GM12878 (cell line): ENCODE data around the gene TBX4. TPM values are rescaled to one million over a fixed set of nuclear protein-coding genes. Genes with fewer than 3 reads are reported as not detected.
A peak's percentile ranks its signal among the peaks of the same experiment; 100 is the strongest.

Source experiments
- ATAC-seq: fragments of 200-7000 bp; cut with Tn5 transposase; 3 replicates; pipeline ENCODE4 v1.9.1; 2020; ENCODE audit warnings: mild to moderate bottlenecking, moderate library complexity
- BruUV-seq: library from RNA; stranded (reverse); fragments of 400-500 nt; replicated peaks from 2 replicates; lab custom pipeline; 2021; lab: Mats Ljungman, UMichigan
- CTCF ChIA-PET: fragments of 300-600 bp; sonication (Branson Sonifier 250); formaldehyde crosslinking; extraction: SDS; loops from one replicate; lab custom pipeline; 2021; ENCODE audit warnings: inconsistent platforms; lab: Yijun Ruan, JAX
- POLR2A ChIA-PET: fragments of 350-600 bp; formaldehyde crosslinking; extraction: SDS; loops from one replicate; lab custom pipeline; 2021; ENCODE audit warnings: inconsistent platforms; lab: Charles Lee
- RAD21 ChIA-PET: fragments of 300-600 bp; sonication (Branson Sonifier 250); formaldehyde crosslinking; loops from one replicate; lab custom pipeline; 2023; ENCODE audit warnings: antibody characterized with exemption; ENCODE audit not compliant: unreplicated experiment; lab: Charles Lee
- SMC1A ChIA-PET: fragments of 300-600 bp; sonication (Branson Sonifier 250); formaldehyde crosslinking; loops from one replicate; lab custom pipeline; 2023; ENCODE audit not compliant: unreplicated experiment, uncharacterized antibody; lab: Charles Lee
- DNase-seq: peaks from one replicate; pipeline ENCODE4 v3.0.0-alpha.2; 2011; ENCODE audit warnings: low read depth, low spot score
- FAIRE-seq: peaks from 3 replicates; lab custom pipeline; 2011; peaks lifted over from hg19 to GRCh38; lab: Jason Lieb, UNC
- H2AFZ ChIP-seq: 2 replicates; pipeline ENCODE4 v1.6.0; 2011; ENCODE audit warnings: low read depth, low read length, control low read depth; ENCODE audit not compliant: control insufficient read depth
- H3K27ac ChIP-seq: 2 replicates; pipeline ENCODE4 v1.5.1; 2011; ENCODE audit warnings: control low read depth; ENCODE audit not compliant: control insufficient read depth, insufficient read depth
- H3K27me3 ChIP-seq, 2 experiments: replicated peaks in 1 of 2; 2 replicates each; pipeline versions ENCODE4 v1.6.0 to v1.6.1; 2011; ENCODE audit warnings: low read length in 1 of 2; ENCODE audit not compliant: control insufficient read depth in 2 of 2, insufficient read depth in 2 of 2
- H3K36me3 ChIP-seq, 2 experiments: 2 replicates each; pipeline ENCODE4 v1.5.1; 2011; ENCODE audit warnings: low read length in 1 of 2; ENCODE audit not compliant: control insufficient read depth in 2 of 2, insufficient read depth in 2 of 2
- H3K4me1 ChIP-seq: 2 replicates; pipeline ENCODE4 v1.6.1; 2011; ENCODE audit warnings: mild to moderate bottlenecking, low read length, moderate library complexity, mixed read lengths; ENCODE audit not compliant: control insufficient read depth, insufficient read depth
- H3K4me2 ChIP-seq: 2 replicates; pipeline ENCODE4 v1.6.0; 2011; ENCODE audit warnings: control low read depth; ENCODE audit not compliant: control insufficient read depth, insufficient read depth
- H3K4me3 ChIP-seq: fragments of 200-600 bp; sonication (generic); 2 replicates; pipeline ENCODE4 v1.5.1; 2016
- H3K79me2 ChIP-seq: 2 replicates; pipeline ENCODE4 v1.6.0; 2011; ENCODE audit warnings: low read length; ENCODE audit not compliant: control insufficient read depth, insufficient read depth
- H3K9ac ChIP-seq: 2 replicates; pipeline ENCODE4 v1.8.0; 2011; ENCODE audit warnings: low read length, control low read depth, mixed read lengths; ENCODE audit not compliant: control insufficient read depth, insufficient read depth
- H3K9me3 ChIP-seq: replicated peaks from 3 replicates; pipeline ENCODE4 v1.5.1; 2011; ENCODE audit warnings: mild to moderate bottlenecking, low read length; ENCODE audit not compliant: control insufficient read depth, insufficient read depth
- H4K20me1 ChIP-seq: 2 replicates; pipeline ENCODE4 v1.6.0; 2011; ENCODE audit not compliant: control insufficient read depth, insufficient read depth
- BRCA1 ChIP-seq: IDR thresholded peaks from 2 replicates; pipeline ENCODE4 v1.6.1; 2011; ENCODE audit warnings: low read depth, low read length, improper control_type of control experiment
- CHD2 ChIP-seq: IDR thresholded peaks from 2 replicates; pipeline ENCODE4 v1.6.1; 2011; ENCODE audit warnings: low read depth, low read length, improper control_type of control experiment, borderline replicate concordance
- ETV6 ChIP-seq, 2 experiments: fragments of 450-650 bp in 1 of 2; IDR thresholded peaks in 1 of 2; conservative IDR thresholded peaks in 1 of 2; 2 replicates each; pipeline ENCODE4 v1.6.1; 2014; ENCODE audit warnings: antibody characterized with exemption in 1 of 2, borderline replicate concordance in 1 of 2, low read depth in 1 of 2, mild to moderate bottlenecking in 1 of 2, moderate library complexity in 1 of 2
- HDGF ChIP-seq: fragments of 450-650 bp; IDR thresholded peaks from 2 replicates; pipeline ENCODE4 v1.6.1; 2016; ENCODE audit warnings: antibody characterized with exemption
- MEF2B ChIP-seq: fragments of 450-650 bp; IDR thresholded peaks from 2 replicates; pipeline ENCODE4 v1.6.1; 2018; ENCODE audit warnings: mild to moderate bottlenecking, moderate library complexity; ENCODE audit not compliant: partially characterized antibody, poor library complexity, severe bottlenecking
- NFIC ChIP-seq: IDR thresholded peaks from 2 replicates; pipeline ENCODE4 v1.6.1; 2012; ENCODE audit warnings: low read depth, mild to moderate bottlenecking, inconsistent platforms, low read length, moderate library complexity
- NFXL1 ChIP-seq: fragments of 450-650 bp; IDR thresholded peaks from 2 replicates; pipeline ENCODE4 v1.6.1; 2017; ENCODE audit warnings: antibody characterized with exemption, mild to moderate bottlenecking, borderline replicate concordance
- POLR2AphosphoS5 ChIP-seq: IDR thresholded peaks from 2 replicates; pipeline ENCODE4 v1.6.1; 2011; ENCODE audit warnings: mild to moderate bottlenecking, low read length, inconsistent platforms
- SMARCA5 ChIP-seq: fragments of 450-650 bp; IDR thresholded peaks from 2 replicates; pipeline ENCODE4 v1.6.1; 2017; ENCODE audit warnings: mild to moderate bottlenecking
- TCF7 ChIP-seq: IDR thresholded peaks from 2 replicates; pipeline ENCODE4 v1.6.1; 2014; ENCODE audit warnings: antibody characterized with exemption, borderline replicate concordance
- YY1 ChIP-seq: IDR thresholded peaks from 2 replicates; pipeline ENCODE4 v1.6.1; 2011; ENCODE audit warnings: low read depth, mild to moderate bottlenecking, low read length
- WGBS: methylation state at CpG from one replicate; pipeline ENCODE4 v1.1.6; 2016; ENCODE audit warnings: low lambda C conversion rate; ENCODE audit not compliant: insufficient replicate concordance, insufficient coverage; ENCODE audit errors: missing lambda C conversion rate; 5-methylcytosine and 5-hydroxymethylcytosine counted together
- in situ Hi-C: fragments of 300-500 bp; cut with MboI; formaldehyde crosslinking; loops from 9 replicates; pipeline ENCODE4 v1.14.3; 2018; ENCODE audit warnings: mixed read lengths
- intact Hi-C: fragments of 100-400 bp; cut with micrococcal nuclease; formaldehyde crosslinking; loops from one replicate; pipeline ENCODE4 v1.14.2; 2022; ENCODE audit not compliant: unreplicated experiment
- polyA plus RNA-seq, 11 experiments: library from polyadenylated mRNA; depleted of rRNA in 4 of 11; unstranded in 6 of 11; stranded (reverse) in 5 of 11; fragments of >200 nt; fragmentation: Nextera tagmentation in 4 of 11; fragmentation: Illumina TruSeq in 1 of 11; extraction: Ambion mirVana in 4 of 11; extraction: Trizol in 1 of 11; gene quantifications; 1 replicate in 1 of 11; 2 replicates in 10 of 11; pipeline versions ENCODE4 v1.2.1 to v1.2.3, GENCODE V29; 2011 to 2016; ENCODE audit warnings: inconsistent platforms in 2 of 11, missing spikeins in 2 of 11, low read depth in 1 of 11
- total RNA-seq, 4 experiments: library from RNA; depleted of rRNA in 3 of 4; stranded (reverse); fragments of >200 nt in 3 of 4; fragmentation: Illumina TruSeq in 1 of 4; extraction: Trizol in 1 of 4; gene quantifications; 2 replicates each; pipeline versions ENCODE4 v1.2.1 to v1.2.3, GENCODE V29; 2013 to 2021
- TF ChIP-seq, protein P1 (sequence below): fragments of 450-650 bp; formaldehyde crosslinking; IDR thresholded peaks from 2 replicates; pipeline ENCODE4 v1.5.0; 2022; ENCODE audit warnings: mild to moderate bottlenecking, missing genetic modification characterization

TBX4 gene
- total and polyA plus RNA-seq, 10 of the 15 experiments (the other 5 are each of a cell fraction or from before 2014, with no cell fraction given): 0.01 TPM; not detected in 9

- SMC1A ChIA-PET: interaction anchor here (1.3 kb wide), 1 partner anchor 22 kb away, joined by 3 read pairs; no protein-coding TSS in a partner anchor
- intact Hi-C loops: no loop called here
- no peak overlapping the region for H3K4me2 ChIP-seq
- TF ChIP-seq ETV6 (conservative IDR thresholded peaks at IDR 0.05 in 1 of 2, IDR thresholded peaks at IDR 0.05 in 1 of 2; ENCODE audit: borderline replicate concordance in 1 of 2, low read depth in 1 of 2) (peak in 1 of 2 experiments; percentile 50; a peak in 1 of 4 replicates), YY1 (no peak)
- TF ChIP-seq, all 136 proteins: peak for 1
- no peaks in the 10 kb centered on the region for H3K36me3 ChIP-seq
- no peak for DNase-seq
- no peak overlapping the region for H3K9ac ChIP-seq
- 31% methylated on average over 4 of the region's 4 CpGs for WGBS
- H3K4me3 ChIP-seq: no peak overlapping the region
- no peak overlapping the region for H3K27ac ChIP-seq
- no peak for FAIRE-seq
- no peaks in the 10 kb centered on the region for H3K4me1 ChIP-seq
- no peak overlapping the region for H2AFZ ChIP-seq
- no TSS peak for BruUV-seq
- no peak for ATAC-seq
- no peaks in the 10 kb centered on the region for H3K79me2 ChIP-seq
- no peaks in the 10 kb centered on the region for H4K20me1 ChIP-seq
- H3K9me3 ChIP-seq: no peaks in the 10 kb centered on the region
- H3K27me3 ChIP-seq: no peaks in the 10 kb centered on the region; a peak in 1 of 4 replicates
- POLR2A ChIA-PET: no interaction called here
- RAD21 ChIA-PET: no interaction called here
- CTCF ChIA-PET: interaction anchor here (1.3 kb wide), 1 partner anchor 15 kb away, joined by 3 read pairs; no protein-coding TSS in a partner anchor
- in situ Hi-C loops: no loop called here
Measured at GRCh38 chr17:61511480-61512182, 59.4 kb downstream of the TBX4 start.

DNA sequence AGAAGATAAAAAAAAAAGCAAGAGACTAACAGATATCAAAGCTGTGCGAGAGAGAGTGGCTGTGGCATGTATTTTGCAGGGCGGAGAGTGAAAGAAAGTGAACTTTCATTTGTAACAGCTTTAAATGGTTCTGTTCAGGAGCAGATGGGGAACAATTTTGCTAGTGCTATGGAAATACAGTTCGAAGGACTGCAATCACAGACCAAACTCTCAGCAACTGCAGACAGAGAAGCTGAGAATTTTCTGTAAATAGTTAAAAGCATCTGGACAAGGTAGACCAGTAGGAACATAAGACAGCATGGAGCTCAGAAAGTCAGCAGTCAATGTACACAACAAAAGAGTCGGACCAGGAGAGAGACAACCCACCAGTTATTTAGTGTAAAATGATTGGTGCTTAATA lies 62.3 kb downstream of the TBX4 start:
- in situ Hi-C loops: no loop called here
- no peak for FAIRE-seq
- POLR2A ChIA-PET: no interaction called here

More for the DNA sequence above, 62.3 kb downstream of the TBX4 start:
- no TSS peak for BruUV-seq
- no peaks in the 10 kb centered on the region for H3K79me2 ChIP-seq
- SMC1A ChIA-PET: interaction anchor here (0.6 kb wide), 1 partner anchor 129 kb away, joined by 3 read pairs; no protein-coding TSS in a partner anchor
- H3K9ac ChIP-seq: no peak overlapping the region
- RAD21 ChIA-PET: no interaction called here
- TF ChIP-seq, protein P1, sequence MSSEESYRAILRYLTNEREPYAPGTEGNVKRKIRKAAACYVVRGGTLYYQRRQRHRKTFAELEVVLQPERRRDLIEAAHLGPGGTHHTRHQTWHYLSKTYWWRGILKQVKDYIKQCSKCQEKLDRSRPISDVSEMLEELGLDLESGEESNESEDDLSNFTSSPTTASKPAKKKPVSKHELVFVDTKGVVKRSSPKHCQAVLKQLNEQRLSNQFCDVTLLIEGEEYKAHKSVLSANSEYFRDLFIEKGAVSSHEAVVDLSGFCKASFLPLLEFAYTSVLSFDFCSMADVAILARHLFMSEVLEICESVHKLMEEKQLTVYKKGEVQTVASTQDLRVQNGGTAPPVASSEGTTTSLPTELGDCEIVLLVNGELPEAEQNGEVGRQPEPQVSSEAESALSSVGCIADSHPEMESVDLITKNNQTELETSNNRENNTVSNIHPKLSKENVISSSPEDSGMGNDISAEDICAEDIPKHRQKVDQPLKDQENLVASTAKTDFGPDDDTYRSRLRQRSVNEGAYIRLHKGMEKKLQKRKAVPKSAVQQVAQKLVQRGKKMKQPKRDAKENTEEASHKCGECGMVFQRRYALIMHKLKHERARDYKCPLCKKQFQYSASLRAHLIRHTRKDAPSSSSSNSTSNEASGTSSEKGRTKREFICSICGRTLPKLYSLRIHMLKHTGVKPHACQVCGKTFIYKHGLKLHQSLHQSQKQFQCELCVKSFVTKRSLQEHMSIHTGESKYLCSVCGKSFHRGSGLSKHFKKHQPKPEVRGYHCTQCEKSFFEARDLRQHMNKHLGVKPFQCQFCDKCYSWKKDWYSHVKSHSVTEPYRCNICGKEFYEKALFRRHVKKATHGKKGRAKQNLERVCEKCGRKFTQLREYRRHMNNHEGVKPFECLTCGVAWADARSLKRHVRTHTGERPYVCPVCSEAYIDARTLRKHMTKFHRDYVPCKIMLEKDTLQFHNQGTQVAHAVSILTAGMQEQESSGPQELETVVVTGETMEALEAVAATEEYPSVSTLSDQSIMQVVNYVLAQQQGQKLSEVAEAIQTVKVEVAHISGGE (CRISPR knock-in tag): no peak
- TF ChIP-seq MEF2B: no peak
- TF ChIP-seq NFXL1: 0 out of 2 replicates have a peak, but pooled peaks have one; percentile 45
- TF ChIP-seq CHD2: no peak
- no peak for TF ChIP-seq HDGF
- TF ChIP-seq TCF7: no peak
- TF ChIP-seq SMARCA5: no peak
- no peak for TF ChIP-seq NFIC
- no peak for TF ChIP-seq POLR2AphosphoS5
- no peak for TF ChIP-seq BRCA1
- TF ChIP-seq ETV6 (conservative IDR thresholded peaks at IDR 0.05 in 1 of 2, IDR thresholded peaks at IDR 0.05 in 1 of 2; ENCODE audit: borderline replicate concordance in 1 of 2, low read depth in 1 of 2): peak in 1 of 2 experiments; percentile 37; a peak in 1 of 4 replicates
- no peak overlapping the region for H3K27ac ChIP-seq
- CTCF ChIA-PET: interaction anchor here (1.8 kb wide), 1 partner anchor 11 kb away, joined by 8 read pairs; no protein-coding TSS in a partner anchor
- no peak overlapping the region for H2AFZ ChIP-seq
- no peak overlapping the region for H3K4me3 ChIP-seq
- DNase-seq (no peak), ATAC-seq (no peak)
- intact Hi-C loops: no loop called here
- H4K20me1 ChIP-seq: no peaks in the 10 kb centered on the region
- 11% methylated on average over 4 of the region's 4 CpGs for WGBS
- no peaks in the 10 kb centered on the region; a peak in 1 of 4 replicates for H3K27me3 ChIP-seq
- H3K4me1 ChIP-seq: no peaks in the 10 kb centered on the region
- H3K4me2 ChIP-seq: no peak overlapping the region
- no peaks in the 10 kb centered on the region for H3K36me3 ChIP-seq
- no peaks in the 10 kb centered on the region for H3K9me3 ChIP-seq
